GM23338 (cell line): ENCODE results near the gene RAB11A. TPM values are rescaled to one million over a fixed set of nuclear protein-coding genes. Genes with fewer than 3 reads are reported as not detected.

ENCODE experiments used
- ATAC-seq: fragments of 200-7000 bp; cut with Tn5 transposase; 3 replicates; pipeline ENCODE4 v1.9.1; 2020
- DNase-seq: peaks from one replicate; pipeline ENCODE4 v3.0.0-alpha.2; 2015; ENCODE audit warnings: low spot score
- H2AFZ ChIP-seq: fragments of 200-600 bp; sonication (generic); 2 replicates; pipeline ENCODE4 v1.8.0; 2016; ENCODE audit warnings: antibody characterized with exemption, mild to moderate bottlenecking, moderate library complexity
- H3F3A ChIP-seq: fragments of 200-600 bp; sonication (generic); replicated peaks from 2 replicates; pipeline ENCODE4 v1.8.0; 2017; ENCODE audit warnings: antibody characterized with exemption, mixed run types, low read depth
- H3K27ac ChIP-seq: fragments of 200-600 bp; sonication (generic); 2 replicates; pipeline ENCODE4 v1.6.1; 2016; ENCODE audit warnings: low read depth
- H3K27me3 ChIP-seq: fragments of 200-600 bp; sonication (generic); 2 replicates; pipeline ENCODE4 v1.8.0; 2016; ENCODE audit warnings: mild to moderate bottlenecking, mixed run types, moderate library complexity; ENCODE audit not compliant: insufficient read depth
- H3K36me3 ChIP-seq: fragments of 200-600 bp; sonication (generic); 2 replicates; pipeline ENCODE4 v1.8.0; 2016; ENCODE audit warnings: mild to moderate bottlenecking; ENCODE audit not compliant: insufficient read depth
- H3K4me1 ChIP-seq: fragments of 200-600 bp; sonication (generic); 2 replicates; pipeline ENCODE4 v1.8.0; 2016; ENCODE audit warnings: mild to moderate bottlenecking, moderate library complexity; ENCODE audit not compliant: insufficient read depth
- H3K4me2 ChIP-seq: fragments of 200-600 bp; sonication (generic); 2 replicates; pipeline ENCODE4 v1.7.1; 2017; ENCODE audit warnings: mixed run types
- H3K4me3 ChIP-seq: fragments of 200-600 bp; sonication (generic); 2 replicates; pipeline ENCODE4 v1.6.1; 2016; ENCODE audit warnings: mixed run types
- H3K79me2 ChIP-seq: fragments of 200-600 bp; sonication (generic); replicated peaks from 2 replicates; pipeline ENCODE4 v1.8.0; 2017; ENCODE audit warnings: mild to moderate bottlenecking; ENCODE audit not compliant: insufficient read depth
- H3K9me2 ChIP-seq: fragments of 200-600 bp; sonication (generic); 2 replicates; pipeline ENCODE4 v1.8.0; 2017; ENCODE audit not compliant: insufficient read depth
- H4K20me1 ChIP-seq: fragments of 200-600 bp; sonication (generic); replicated peaks from 2 replicates; pipeline ENCODE4 v1.8.0; 2017; ENCODE audit warnings: mild to moderate bottlenecking; ENCODE audit not compliant: insufficient read depth
- H3K27ac Mint-ChIP-seq: 2 replicates; pipeline ENCODE4 v1.8.0; 2020; ENCODE audit warnings: inconsistent platforms, mild to moderate bottlenecking, moderate library complexity, mixed read lengths
- H3K27me3 Mint-ChIP-seq: 3 replicates; pipeline ENCODE4 v1.8.0; 2022; ENCODE audit warnings: low read depth, mild to moderate bottlenecking, moderate library complexity, mixed read lengths, inconsistent platforms; ENCODE audit not compliant: insufficient read depth, poor library complexity
- H3K36me3 Mint-ChIP-seq: 3 replicates; pipeline ENCODE4 v1.8.0; 2021; ENCODE audit warnings: low read depth, mild to moderate bottlenecking, inconsistent platforms, moderate library complexity, mixed read lengths
- H3K4me1 Mint-ChIP-seq: 3 replicates; pipeline ENCODE4 v1.8.0; 2020; ENCODE audit warnings: mild to moderate bottlenecking, inconsistent platforms, mixed read lengths
- H3K4me3 Mint-ChIP-seq: 3 replicates; pipeline ENCODE4 v1.8.0; 2021; ENCODE audit warnings: moderate library complexity, mild to moderate bottlenecking, inconsistent platforms, mixed read lengths
- H3K9me3 Mint-ChIP-seq: 3 replicates; pipeline ENCODE4 v1.8.0; 2020; ENCODE audit warnings: moderate library complexity, mild to moderate bottlenecking, inconsistent platforms, mixed read lengths
- CREB1 ChIP-seq: fragments of 250-450 bp; sonication (Bioruptor Pico); IDR thresholded peaks from 2 replicates; pipeline ENCODE4 v1.5.0; 2020; ENCODE audit warnings: low read depth, mild to moderate bottlenecking, moderate library complexity
- EZH2 ChIP-seq: fragments of 200-600 bp; sonication (generic); IDR thresholded peaks from one replicate; pipeline ENCODE4 v1.8.0; 2017; ENCODE audit warnings: antibody characterized with exemption, mild to moderate bottlenecking, low read depth; ENCODE audit not compliant: unreplicated experiment
- EZH2phosphoT487 ChIP-seq: fragments of 200-600 bp; sonication (generic); IDR thresholded peaks from one replicate; pipeline ENCODE4 v1.8.1; 2018; ENCODE audit warnings: antibody characterized with exemption; ENCODE audit not compliant: unreplicated experiment
- JUNB ChIP-seq: IDR thresholded peaks from one replicate; pipeline ENCODE4 v1.6.1; 2016; ENCODE audit warnings: antibody characterized with exemption; ENCODE audit not compliant: unreplicated experiment
- NANOG ChIP-seq: IDR thresholded peaks from 2 replicates; pipeline ENCODE4 v1.6.1; 2016; ENCODE audit warnings: antibody characterized with exemption, borderline replicate concordance
- POLR2AphosphoS5 ChIP-seq: IDR thresholded peaks from 2 replicates; pipeline ENCODE4 v1.6.1; 2016; ENCODE audit warnings: antibody characterized with exemption, low read depth
- STAT1 ChIP-seq: IDR thresholded peaks from one replicate; pipeline ENCODE4 v1.6.1; 2016; ENCODE audit warnings: antibody characterized with exemption; ENCODE audit not compliant: unreplicated experiment
- ZNF114 ChIP-seq: fragments of 250-450 bp; sonication (Bioruptor Pico); IDR thresholded peaks from 2 replicates; pipeline ENCODE4 v1.5.0; 2020; ENCODE audit warnings: mild to moderate bottlenecking, moderate library complexity
- ZNF331 ChIP-seq: fragments of 250-450 bp; sonication (Bioruptor Pico); IDR thresholded peaks from 2 replicates; pipeline ENCODE4 v1.5.0; 2020; ENCODE audit warnings: low read depth, mild to moderate bottlenecking, moderate library complexity
- ZNF462 ChIP-seq: fragments of 250-450 bp; sonication (Bioruptor Pico); IDR thresholded peaks from 2 replicates; pipeline ENCODE4 v1.5.0; 2020; ENCODE audit warnings: mild to moderate bottlenecking, moderate library complexity
- polyA plus RNA-seq: library from polyadenylated mRNA; unstranded; fragments of >200 nt; fragmentation: Nextera tagmentation; extraction: Ambion mirVana; gene quantifications from 2 replicates; pipeline ENCODE4 v1.2.1, GENCODE V29; 2016
- total RNA-seq: library from RNA; depleted of rRNA; stranded (reverse); fragments of >200 nt; shearing (Covaris generic); gene quantifications from 2 replicates; pipeline ENCODE4 v1.2.3, GENCODE V29; 2014
- TF ChIP-seq, protein P1 (sequence below), 2 experiments: fragments of 200-600 bp in 1 of 2; sonication (generic) in 1 of 2; conservative IDR thresholded peaks; 2 replicates each; pipeline versions ENCODE4 v1.5.1 to v1.6.1; 2016 to 2017; ENCODE audit warnings: antibody characterized with exemption in 2 of 2, low read depth in 2 of 2, mild to moderate bottlenecking in 2 of 2, moderate library complexity in 1 of 2
- TF ChIP-seq, protein P2 (sequence below): IDR thresholded peaks from 2 replicates; pipeline ENCODE4 v1.6.1; 2016; ENCODE audit warnings: antibody characterized with exemption
- TF ChIP-seq, protein P3 (sequence below): IDR thresholded peaks from one replicate; pipeline ENCODE4 v1.6.1; 2018; ENCODE audit warnings: antibody characterized with exemption; ENCODE audit not compliant: unreplicated experiment

The RAB11A gene
- total and polyA plus RNA-seq, 2 experiments from 2014 or later, result 251 to 369 TPM

DNA sequence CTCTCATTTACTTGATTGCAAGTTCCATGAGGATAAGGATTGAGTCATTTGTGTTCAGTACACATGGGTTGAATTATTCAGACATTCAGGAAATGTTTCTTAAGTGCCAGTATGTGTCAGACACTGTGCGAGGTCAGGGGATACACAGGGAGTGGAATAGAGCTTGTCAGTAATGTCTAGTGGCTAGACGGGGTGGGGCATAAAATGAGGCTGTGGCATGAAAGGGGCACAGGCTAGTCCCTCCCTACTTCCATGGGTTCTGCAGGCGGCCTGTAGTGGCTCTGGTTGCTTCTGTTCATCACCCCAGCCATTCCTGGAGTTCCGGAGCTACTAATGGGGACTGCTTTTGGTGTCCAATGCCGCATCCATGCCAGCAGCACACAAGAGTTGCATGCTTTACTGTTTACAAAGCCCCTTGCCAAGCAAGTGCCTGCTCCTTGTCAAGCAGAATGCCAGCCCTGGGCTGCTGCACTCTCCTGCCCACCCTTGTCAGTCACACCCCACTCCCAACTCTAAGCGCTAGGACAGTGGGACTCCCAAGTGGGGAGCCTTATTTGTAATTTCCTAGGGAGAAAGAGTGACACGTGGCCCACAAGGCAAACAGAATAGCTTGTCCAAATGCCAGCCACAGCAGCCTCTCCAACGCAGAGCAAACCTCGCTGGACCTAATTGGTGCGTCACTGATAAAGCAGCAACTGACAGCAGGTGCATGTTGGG lies 70.8 kb downstream of the RAB11A start:
- DNase-seq, result no peak
- no peak overlapping the region for H3K4me3 Mint-ChIP-seq
- H3K27me3 Mint-ChIP-seq, result peaks cover 5% of the 10 kb centered on the region
- Histone ChIP-seq H4K20me1 (no peaks in the 10 kb centered on the region), H3K27me3 (no peaks in the 10 kb centered on the region), H3F3A (no peaks in the 10 kb centered on the region), H3K79me2 (no peaks in the 10 kb centered on the region), H3K36me3 (no peaks in the 10 kb centered on the region), H3K9me2 (no peaks in the 10 kb centered on the region), H2AFZ (no peak overlapping the region), H3K27ac (no peak overlapping the region), H3K4me3 (no peak overlapping the region), H3K4me1 (no peaks in the 10 kb centered on the region), H3K4me2 (no peak overlapping the region)
- ATAC-seq, result no peak
- TF ChIP-seq ZNF114 (CRISPR knock-in tag) (no peak), EZH2phosphoT487 (no peak), CREB1 (no peak), NANOG (no peak), ZNF331 (CRISPR knock-in tag) (no peak), POLR2AphosphoS5 (no peak), ZNF462 (CRISPR knock-in tag) (no peak), EZH2 (no peak), STAT1 (no peak), JUNB (no peak)
- TF ChIP-seq, protein P1, sequence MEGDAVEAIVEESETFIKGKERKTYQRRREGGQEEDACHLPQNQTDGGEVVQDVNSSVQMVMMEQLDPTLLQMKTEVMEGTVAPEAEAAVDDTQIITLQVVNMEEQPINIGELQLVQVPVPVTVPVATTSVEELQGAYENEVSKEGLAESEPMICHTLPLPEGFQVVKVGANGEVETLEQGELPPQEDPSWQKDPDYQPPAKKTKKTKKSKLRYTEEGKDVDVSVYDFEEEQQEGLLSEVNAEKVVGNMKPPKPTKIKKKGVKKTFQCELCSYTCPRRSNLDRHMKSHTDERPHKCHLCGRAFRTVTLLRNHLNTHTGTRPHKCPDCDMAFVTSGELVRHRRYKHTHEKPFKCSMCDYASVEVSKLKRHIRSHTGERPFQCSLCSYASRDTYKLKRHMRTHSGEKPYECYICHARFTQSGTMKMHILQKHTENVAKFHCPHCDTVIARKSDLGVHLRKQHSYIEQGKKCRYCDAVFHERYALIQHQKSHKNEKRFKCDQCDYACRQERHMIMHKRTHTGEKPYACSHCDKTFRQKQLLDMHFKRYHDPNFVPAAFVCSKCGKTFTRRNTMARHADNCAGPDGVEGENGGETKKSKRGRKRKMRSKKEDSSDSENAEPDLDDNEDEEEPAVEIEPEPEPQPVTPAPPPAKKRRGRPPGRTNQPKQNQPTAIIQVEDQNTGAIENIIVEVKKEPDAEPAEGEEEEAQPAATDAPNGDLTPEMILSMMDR (conservative IDR thresholded peaks at IDR 0.05; ENCODE audit: low read depth in 2 of 2), result no peak
- TF ChIP-seq, protein P2, sequence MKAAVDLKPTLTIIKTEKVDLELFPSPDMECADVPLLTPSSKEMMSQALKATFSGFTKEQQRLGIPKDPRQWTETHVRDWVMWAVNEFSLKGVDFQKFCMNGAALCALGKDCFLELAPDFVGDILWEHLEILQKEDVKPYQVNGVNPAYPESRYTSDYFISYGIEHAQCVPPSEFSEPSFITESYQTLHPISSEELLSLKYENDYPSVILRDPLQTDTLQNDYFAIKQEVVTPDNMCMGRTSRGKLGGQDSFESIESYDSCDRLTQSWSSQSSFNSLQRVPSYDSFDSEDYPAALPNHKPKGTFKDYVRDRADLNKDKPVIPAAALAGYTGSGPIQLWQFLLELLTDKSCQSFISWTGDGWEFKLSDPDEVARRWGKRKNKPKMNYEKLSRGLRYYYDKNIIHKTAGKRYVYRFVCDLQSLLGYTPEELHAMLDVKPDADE, result no peak
- TF ChIP-seq, protein P3, sequence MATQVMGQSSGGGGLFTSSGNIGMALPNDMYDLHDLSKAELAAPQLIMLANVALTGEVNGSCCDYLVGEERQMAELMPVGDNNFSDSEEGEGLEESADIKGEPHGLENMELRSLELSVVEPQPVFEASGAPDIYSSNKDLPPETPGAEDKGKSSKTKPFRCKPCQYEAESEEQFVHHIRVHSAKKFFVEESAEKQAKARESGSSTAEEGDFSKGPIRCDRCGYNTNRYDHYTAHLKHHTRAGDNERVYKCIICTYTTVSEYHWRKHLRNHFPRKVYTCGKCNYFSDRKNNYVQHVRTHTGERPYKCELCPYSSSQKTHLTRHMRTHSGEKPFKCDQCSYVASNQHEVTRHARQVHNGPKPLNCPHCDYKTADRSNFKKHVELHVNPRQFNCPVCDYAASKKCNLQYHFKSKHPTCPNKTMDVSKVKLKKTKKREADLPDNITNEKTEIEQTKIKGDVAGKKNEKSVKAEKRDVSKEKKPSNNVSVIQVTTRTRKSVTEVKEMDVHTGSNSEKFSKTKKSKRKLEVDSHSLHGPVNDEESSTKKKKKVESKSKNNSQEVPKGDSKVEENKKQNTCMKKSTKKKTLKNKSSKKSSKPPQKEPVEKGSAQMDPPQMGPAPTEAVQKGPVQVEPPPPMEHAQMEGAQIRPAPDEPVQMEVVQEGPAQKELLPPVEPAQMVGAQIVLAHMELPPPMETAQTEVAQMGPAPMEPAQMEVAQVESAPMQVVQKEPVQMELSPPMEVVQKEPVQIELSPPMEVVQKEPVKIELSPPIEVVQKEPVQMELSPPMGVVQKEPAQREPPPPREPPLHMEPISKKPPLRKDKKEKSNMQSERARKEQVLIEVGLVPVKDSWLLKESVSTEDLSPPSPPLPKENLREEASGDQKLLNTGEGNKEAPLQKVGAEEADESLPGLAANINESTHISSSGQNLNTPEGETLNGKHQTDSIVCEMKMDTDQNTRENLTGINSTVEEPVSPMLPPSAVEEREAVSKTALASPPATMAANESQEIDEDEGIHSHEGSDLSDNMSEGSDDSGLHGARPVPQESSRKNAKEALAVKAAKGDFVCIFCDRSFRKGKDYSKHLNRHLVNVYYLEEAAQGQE, result no peak
- H3K27ac Mint-ChIP-seq, result no peak overlapping the region
- H3K4me1 Mint-ChIP-seq, result no peaks in the 10 kb centered on the region
- H3K36me3 Mint-ChIP-seq, result no peaks in the 10 kb centered on the region
- no peaks in the 10 kb centered on the region for H3K9me3 Mint-ChIP-seq
